ENCODE measurements around the gene TLE5.

The TLE5 gene

GRCh38 chr19:3087769-3088168, 25.5 kb upstream of the TLE5 start:
- Histone ChIP-seq H3K9ac (no peak overlapping the region), H3K27ac (no peak overlapping the region), H3K79me2 (no peaks in the 10 kb centered on the region), H3K4me2 (ENCODE audit: low read length) (no peak overlapping the region), H3K9me3 (ENCODE audit: control insufficient read depth, low read length) (no peaks in the 10 kb centered on the region), H2AFZ (no peak overlapping the region), H3K36me3 (ENCODE audit: control insufficient read depth, insufficient read depth, low read length) (no peaks in the 10 kb centered on the region), H3K4me3 (ENCODE audit: low read depth, low read length) (no peak overlapping the region), H3K4me1 (no peaks in the 10 kb centered on the region), H3K27me3 (ENCODE audit: control insufficient read depth, insufficient read depth, low read length) (no peaks in the 10 kb centered on the region)
- no peak for TF ChIP-seq CTCF (IDR thresholded peaks at IDR 0.05)

GRCh38 chr19:3084943-3085342, 22.6 kb upstream of the TLE5 start:
- no peaks in the 10 kb centered on the region for H3K27me3 ChIP-seq (ENCODE audit: control insufficient read depth, insufficient read depth, low read length)
- TF ChIP-seq CTCF (IDR thresholded peaks at IDR 0.05) = no peak
- no peak overlapping the region for H3K27ac ChIP-seq
- no peak overlapping the region for H3K9ac ChIP-seq
- no peak overlapping the region for H3K4me3 ChIP-seq (ENCODE audit: low read depth, low read length)
- H2AFZ ChIP-seq = no peak overlapping the region
- H3K4me1 ChIP-seq = no peaks in the 10 kb centered on the region
- no peak overlapping the region for H3K4me2 ChIP-seq (ENCODE audit: low read length)
- H3K9me3 ChIP-seq (ENCODE audit: control insufficient read depth, low read length) = no peaks in the 10 kb centered on the region
- H3K36me3 ChIP-seq (ENCODE audit: control insufficient read depth, insufficient read depth, low read length) = no peaks in the 10 kb centered on the region
- H3K79me2 ChIP-seq = no peaks in the 10 kb centered on the region

GRCh38 chr19:3083964-3084363, 21.7 kb upstream of the TLE5 start:
- Histone ChIP-seq H2AFZ (no peak overlapping the region), H3K4me1 (no peaks in the 10 kb centered on the region), H3K27ac (no peak overlapping the region), H3K9me3 (ENCODE audit: control insufficient read depth, low read length) (no peaks in the 10 kb centered on the region), H3K79me2 (no peaks in the 10 kb centered on the region), H3K4me2 (ENCODE audit: low read length) (no peak overlapping the region), H3K9ac (no peak overlapping the region), H3K27me3 (ENCODE audit: control insufficient read depth, insufficient read depth, low read length) (no peaks in the 10 kb centered on the region), H3K36me3 (ENCODE audit: control insufficient read depth, insufficient read depth, low read length) (no peaks in the 10 kb centered on the region), H3K4me3 (ENCODE audit: low read depth, low read length) (no peak overlapping the region)
- no peak for TF ChIP-seq CTCF (IDR thresholded peaks at IDR 0.05)

- Histone ChIP-seq H2AFZ (no peak overlapping the region), H3K4me1 (no peaks in the 10 kb centered on the region), H3K9me3 (ENCODE audit: control insufficient read depth, low read length) (no peaks in the 10 kb centered on the region), H3K27ac (no peak overlapping the region), H3K9ac (no peak overlapping the region), H3K79me2 (no peaks in the 10 kb centered on the region), H3K4me3 (ENCODE audit: low read depth, low read length) (no peak overlapping the region), H3K27me3 (ENCODE audit: control insufficient read depth, insufficient read depth, low read length) (no peaks in the 10 kb centered on the region), H3K36me3 (ENCODE audit: control insufficient read depth, insufficient read depth, low read length) (no peaks in the 10 kb centered on the region), H3K4me2 (ENCODE audit: low read length) (no peak overlapping the region)
- no peak for TF ChIP-seq CTCF (IDR thresholded peaks at IDR 0.05)
Measured at GRCh38 chr19:3082331-3082730, 20.0 kb upstream of the TLE5 start.

GRCh38 chr19:3080286-3080685, 18.0 kb upstream of the TLE5 start:
- H2AFZ ChIP-seq = no peak overlapping the region
- no peaks in the 10 kb centered on the region for H3K4me1 ChIP-seq
- H3K27ac ChIP-seq = no peak overlapping the region
- H3K4me2 ChIP-seq (ENCODE audit: low read length) = no peak overlapping the region
- no peak overlapping the region for H3K9ac ChIP-seq
- no peaks in the 10 kb centered on the region for H3K79me2 ChIP-seq
- H3K9me3 ChIP-seq (ENCODE audit: control insufficient read depth, low read length) = no peaks in the 10 kb centered on the region
- no peaks in the 10 kb centered on the region for H3K27me3 ChIP-seq (ENCODE audit: control insufficient read depth, insufficient read depth, low read length)
- no peak for TF ChIP-seq CTCF (IDR thresholded peaks at IDR 0.05)
- H3K36me3 ChIP-seq (ENCODE audit: control insufficient read depth, insufficient read depth, low read length) = no peaks in the 10 kb centered on the region
- H3K4me3 ChIP-seq (ENCODE audit: low read depth, low read length) = no peak overlapping the region

Measured in parathyroid adenoma (tissue), 2 donors.